Right renal cortex interstitium (tissue), 3 donors: ENCODE results near the gene UTP15. TPM values are rescaled to one million over a fixed set of nuclear protein-coding genes. Genes with fewer than 3 reads are reported as not detected.

Source experiments
- DNase-seq, 3 donors: peaks; one replicate each; pipeline ENCODE4 v3.0.0-alpha.2; 2013; ENCODE audit warnings: low read depth in 3 of 3, low spot score in 2 of 3
- polyA plus RNA-seq, 3 donors: library from polyadenylated mRNA; unstranded; fragments of 120-200 nt; gene quantifications; one replicate each; pipeline ENCODE4 v1.2.1, GENCODE V29; 2013; ENCODE audit not compliant: insufficient read length in 3 of 3

UTP15 gene
- polyA plus RNA-seq, 3 donors: 15.5 to 18.2 (median 16.3) TPM

- no peak for DNase-seq
Observed at GRCh38 chr5:73619606-73620333, 54.2 kb downstream of the UTP15 start.

- DNase-seq: no peak
Observed at GRCh38 chr5:73620334-73620687, 54.8 kb downstream of the UTP15 start.

GRCh38 chr5:73623060-73623459 lies 57.5 kb downstream of the UTP15 start:
- DNase-seq: no peak

GRCh38 chr5:73623901-73624404 lies 58.4 kb downstream of the UTP15 start:
- no peak for DNase-seq

GRCh38 chr5:73624888-73625287 lies 59.3 kb downstream of the UTP15 start:
- DNase-seq: no peak

- DNase-seq: peak in 1 of 3 donors; percentile 8
Observed at GRCh38 chr5:73625372-73625943, 59.9 kb downstream of the UTP15 start.

DNA sequence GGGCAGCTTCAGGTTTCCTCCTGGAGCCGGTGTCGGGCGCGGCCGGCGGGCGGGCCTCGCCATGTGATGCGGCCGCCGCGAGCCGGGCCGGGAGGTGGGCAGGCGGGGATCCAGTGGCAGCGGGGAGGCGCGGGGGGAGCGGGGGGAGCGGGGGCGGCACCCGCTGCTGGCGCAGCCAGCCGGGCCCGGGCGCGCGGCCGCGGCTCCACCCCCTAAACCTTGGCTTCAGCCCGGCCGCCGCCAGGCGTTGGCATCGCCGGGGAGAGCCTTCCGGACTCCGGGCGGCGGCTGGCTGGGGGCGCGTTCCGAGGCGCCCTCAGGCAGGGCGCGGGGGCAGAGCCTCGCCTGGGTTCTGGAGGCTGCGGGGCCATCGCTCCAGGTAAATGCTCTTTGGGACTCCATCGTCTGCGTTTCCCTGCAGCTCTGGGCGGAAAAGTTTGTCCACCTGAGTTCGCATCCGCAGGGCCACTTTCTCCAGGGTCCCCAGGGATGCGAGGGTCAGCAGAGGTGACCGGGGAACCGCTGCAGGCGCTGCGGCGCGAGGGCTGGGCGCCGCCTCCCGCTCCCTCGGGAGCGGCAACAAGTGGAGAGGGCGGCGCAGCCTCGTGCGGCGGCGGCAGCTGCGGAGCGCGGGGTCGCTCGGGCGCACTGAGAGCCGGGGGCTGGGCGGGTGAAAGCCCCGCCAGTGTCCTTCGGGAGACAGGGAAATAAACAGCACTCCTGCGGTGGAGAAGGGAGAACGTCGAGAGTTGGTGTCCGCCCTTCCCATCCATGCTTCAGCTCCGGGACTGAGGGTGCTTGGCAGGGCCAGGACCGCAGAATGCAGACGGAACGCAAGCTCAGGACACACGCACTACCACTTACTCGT lies 60.6 kb downstream of the UTP15 start, which contains the start of gene ARHGEF28:
ARHGEF28 (plus strand) TSS at position 253 of the 868 bp plus-strand sequence. CDS start 58,656 bp downstream, outside the sequence.
- DNase-seq: peak in 1 of 3 donors; percentile 24

GRCh38 chr5:73626814-73627313 lies 61.3 kb downstream of the UTP15 start:
- DNase-seq: no peak

GRCh38 chr5:73629456-73629855 lies 63.9 kb downstream of the UTP15 start:
- DNase-seq: no peak

DNA sequence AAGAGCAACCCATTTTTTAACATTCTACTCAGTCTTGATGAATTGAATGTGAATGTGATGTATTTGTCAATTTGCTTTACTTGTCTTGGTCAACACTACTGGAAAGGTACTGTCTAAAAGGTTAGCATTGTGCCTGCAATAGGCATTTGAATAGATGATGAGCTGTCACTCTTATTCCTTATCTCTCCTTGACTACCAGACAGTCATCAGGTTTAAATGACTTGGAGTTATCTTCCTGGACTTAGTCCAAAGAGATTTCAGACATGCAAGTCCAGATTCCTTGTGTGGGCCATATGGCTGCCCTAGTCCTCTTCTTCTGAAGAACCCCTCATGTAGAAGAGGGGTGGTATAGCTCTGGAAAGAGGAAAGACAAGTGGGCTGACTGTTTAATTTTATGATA lies 65.2 kb downstream of the UTP15 start:
- no peak for DNase-seq

GRCh38 chr5:73631500-73631899 lies 66.0 kb downstream of the UTP15 start:
- no peak for DNase-seq

Other genes with a start within 250 kb of the UTP15 start
- gene FOXD1, start 117.0 kb upstream of the UTP15 start, polyA plus RNA-seq: 1 to 10 TPM; 8.3 to 9.6 (median 9.1) TPM
- 1,000 to 10,000 TPM; 1,057 to 1,103 (median 1,059) TPM for gene BTF3, start 67.3 kb upstream of the UTP15 start, polyA plus RNA-seq
- gene ANKRA2, start 104 bp upstream of the UTP15 start, polyA plus RNA-seq: 10 to 100 TPM; 41.2 to 46.7 (median 45.9) TPM
- 10 to 100 TPM; 50.6 to 53.2 (median 51.1) TPM for gene ARHGEF28, start 60.5 kb downstream of the UTP15 start, polyA plus RNA-seq